Measurements from ENCODE around the gene ZNF75A.

- TF ChIP-seq POLR2A (IDR thresholded peaks at IDR 0.05) (no peak), CTCF (IDR thresholded peaks at IDR 0.05) (no peak)
These were observed 30.8 kb upstream of the ZNF75A start for GRCh38 chr16:3274490-3274889.
